ENCODE results near the gene OSBPL7.

The OSBPL7 gene

DNA sequence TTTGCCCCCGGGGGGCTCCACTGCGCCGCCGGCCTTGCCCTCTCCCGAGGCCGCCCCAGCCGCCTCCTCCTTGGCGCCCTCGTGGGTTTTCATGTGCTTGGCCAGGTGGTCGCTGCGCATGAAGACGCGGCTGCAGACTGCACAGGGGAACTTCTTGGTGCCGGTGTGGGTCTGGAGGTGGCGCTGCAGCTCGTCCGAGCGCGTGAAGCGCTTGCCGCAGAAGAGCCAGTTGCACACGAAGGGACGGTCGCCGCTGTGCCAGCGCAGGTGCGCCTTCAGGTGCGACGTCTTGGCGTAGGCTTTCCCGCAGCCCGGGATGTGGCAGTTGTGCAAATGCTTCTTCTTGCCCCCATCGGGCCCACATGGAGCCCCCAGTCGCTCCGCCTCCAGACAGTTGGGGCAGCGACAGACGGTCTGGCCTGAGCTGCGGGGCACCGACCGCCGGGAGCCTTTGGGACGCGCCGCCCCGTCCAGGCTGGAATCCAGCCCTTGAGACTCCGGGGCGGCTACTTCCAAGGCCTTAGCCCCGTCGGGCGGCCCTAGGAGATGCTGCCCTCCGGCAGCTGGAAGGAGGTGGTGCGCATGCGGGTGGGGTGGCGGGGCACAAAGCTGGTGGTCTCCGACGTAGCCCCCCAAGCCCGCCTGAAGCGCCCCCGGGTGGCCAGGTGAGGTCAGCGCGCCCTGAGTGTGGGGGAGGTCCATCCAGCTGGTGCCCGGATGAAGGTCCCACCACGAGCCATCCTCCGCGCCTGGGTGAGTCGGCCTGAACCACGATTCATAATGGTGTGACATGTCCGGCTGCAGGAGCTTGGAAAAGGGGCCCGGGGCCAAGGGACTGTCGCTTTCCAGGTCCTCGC is 26.0 kb upstream of the OSBPL7 start:
- DNase-seq (ENCODE audit: low read depth in 1 of 2, low spot score in 1 of 2): no peak

GRCh38 chr17:47846716-47847340 is 25.2 kb upstream of the OSBPL7 start:
- DNase-seq (ENCODE audit: low read depth in 1 of 2, low spot score in 1 of 2): no peak

GRCh38 chr17:47845716-47846075 is 24.1 kb upstream of the OSBPL7 start:
- no peak for DNase-seq (ENCODE audit: low read depth in 1 of 2, low spot score in 1 of 2)

DNA sequence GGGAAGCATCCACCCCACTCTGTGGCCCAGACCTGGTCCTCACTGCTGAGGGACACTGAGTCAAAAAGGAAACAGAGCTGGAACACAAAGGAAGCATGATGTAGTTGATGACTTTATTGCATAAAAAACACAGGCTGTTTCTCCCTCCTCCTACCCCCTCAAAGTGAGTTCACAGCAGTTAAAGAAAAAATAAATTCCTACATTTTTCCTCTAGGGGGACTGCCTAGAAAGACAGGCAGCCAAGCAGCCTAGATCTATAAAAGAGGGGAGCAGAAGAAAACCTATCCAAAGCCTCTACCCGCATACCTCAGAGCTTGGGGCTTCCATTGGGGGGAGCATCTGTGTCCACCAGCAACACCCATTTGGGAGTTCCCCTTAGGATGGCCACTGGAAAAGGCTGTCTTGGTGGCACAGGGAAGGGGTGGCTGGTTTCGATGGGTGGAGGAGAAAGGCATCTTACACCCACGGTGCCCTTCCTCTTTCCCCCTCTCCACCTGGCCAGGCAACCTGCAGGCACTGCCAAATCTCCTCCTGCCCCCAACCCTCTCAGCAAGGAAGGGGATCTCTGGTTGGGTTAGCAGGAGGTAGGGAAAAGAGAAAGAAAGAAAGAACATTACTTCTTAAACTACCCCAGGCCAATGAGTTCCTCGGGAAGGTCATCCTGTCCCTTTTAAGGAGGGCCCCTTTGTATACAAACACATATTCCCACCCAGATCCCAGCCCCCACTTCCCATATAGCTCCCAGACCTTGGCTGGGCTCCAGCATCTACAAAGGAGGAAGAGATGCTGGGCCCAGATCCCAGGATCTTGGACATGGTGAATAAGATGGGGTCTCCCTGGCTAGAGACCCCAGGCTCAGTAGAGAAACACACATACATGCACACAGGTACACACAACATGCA is 23.5 kb upstream of the OSBPL7 start:
- DNase-seq (ENCODE audit: low read depth in 1 of 2, low spot score in 1 of 2): no peak

- no peak for DNase-seq (ENCODE audit: low read depth in 1 of 2, low spot score in 1 of 2)
Measured at GRCh38 chr17:47844227-47844626, 22.6 kb upstream of the OSBPL7 start.

- DNase-seq (ENCODE audit: low read depth in 1 of 2, low spot score in 1 of 2): no peak
Measured at GRCh38 chr17:47843391-47843730, 21.8 kb upstream of the OSBPL7 start.

- DNase-seq (ENCODE audit: low read depth in 1 of 2, low spot score in 1 of 2): no peak
Measured at GRCh38 chr17:47841488-47842291, 20.1 kb upstream of the OSBPL7 start.

DNA sequence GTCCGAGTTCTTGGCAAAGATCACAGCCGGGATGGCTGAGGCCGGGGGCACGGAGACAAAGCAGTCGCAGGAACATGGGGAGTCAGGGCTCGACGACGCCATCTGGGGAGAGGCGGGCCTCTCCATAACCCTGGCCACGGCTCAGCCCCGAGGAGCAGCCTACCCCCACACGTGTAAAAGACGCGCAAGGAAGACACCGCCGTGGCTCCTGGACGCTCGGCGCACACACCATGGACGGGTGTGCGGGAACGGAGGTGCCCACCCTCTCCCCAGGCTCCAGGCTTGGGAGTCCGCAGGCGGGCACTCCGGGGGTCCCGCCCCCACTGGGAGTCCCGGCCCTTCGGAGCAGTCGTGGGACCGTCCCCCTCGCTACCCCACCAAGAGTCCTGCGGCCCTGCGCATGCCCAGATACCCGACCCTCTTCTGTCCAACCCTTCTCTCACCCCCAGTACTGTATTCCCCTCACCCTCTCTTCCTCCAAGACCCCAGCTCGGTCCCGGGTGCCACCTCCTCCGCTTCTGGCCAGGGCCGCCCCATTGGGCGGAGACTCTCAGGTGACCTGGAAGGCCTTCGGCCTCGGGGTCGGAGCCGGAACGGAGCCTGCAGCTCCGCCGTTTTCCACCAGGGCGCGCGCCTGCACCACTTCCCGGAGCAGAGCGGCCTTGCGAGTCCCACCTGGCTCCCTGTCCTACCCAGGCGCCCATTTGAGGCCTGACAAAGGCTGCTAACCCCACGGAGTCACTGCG is 19.3 kb upstream of the OSBPL7 start, which contains the start of gene SCRN2:
SCRN2 (minus strand) TSS at position 532 of the 746 bp plus-strand sequence; CDS start at position 102, 430 bp downstream.
- DNase-seq (ENCODE audit: low read depth in 1 of 2, low spot score in 1 of 2): peak; percentile 80

DNA sequence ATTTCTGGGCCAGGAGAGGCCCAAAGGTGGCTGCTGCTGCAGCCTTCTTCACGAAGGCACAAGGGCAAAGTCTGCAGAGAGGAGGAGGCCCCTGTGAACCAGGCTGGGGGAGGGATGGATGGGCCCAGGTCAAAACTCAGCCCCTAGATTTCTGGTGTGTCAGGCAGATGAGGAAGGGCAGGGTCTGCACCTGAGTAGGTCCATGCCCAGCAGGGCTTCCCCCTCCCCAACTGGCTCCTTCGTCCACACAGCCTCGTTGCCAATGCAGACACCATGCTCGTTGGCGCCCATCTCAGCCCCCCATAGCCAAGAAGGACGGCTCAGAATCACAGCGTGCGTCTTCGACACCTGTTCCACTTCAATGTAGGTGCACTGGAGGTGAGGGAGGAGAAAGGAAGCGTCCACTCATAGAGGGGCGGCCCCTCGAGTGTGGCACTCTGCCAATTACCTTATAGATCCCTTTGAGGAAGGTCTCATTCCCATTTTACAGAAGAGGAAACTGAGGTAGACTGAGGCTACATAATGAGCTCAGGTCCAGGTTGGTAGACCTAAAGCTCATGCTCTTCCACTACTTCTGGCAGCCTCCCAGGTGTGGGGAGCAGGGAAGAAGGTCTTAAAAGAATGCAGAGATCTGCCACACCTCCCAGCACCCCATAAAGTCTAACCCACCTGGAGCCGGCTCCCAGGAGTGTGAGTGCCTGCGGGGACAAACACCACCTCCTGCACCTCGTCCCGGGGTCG is 18.6 kb upstream of the OSBPL7 start:
- DNase-seq (ENCODE audit: low read depth in 1 of 2, low spot score in 1 of 2): no peak

DNA sequence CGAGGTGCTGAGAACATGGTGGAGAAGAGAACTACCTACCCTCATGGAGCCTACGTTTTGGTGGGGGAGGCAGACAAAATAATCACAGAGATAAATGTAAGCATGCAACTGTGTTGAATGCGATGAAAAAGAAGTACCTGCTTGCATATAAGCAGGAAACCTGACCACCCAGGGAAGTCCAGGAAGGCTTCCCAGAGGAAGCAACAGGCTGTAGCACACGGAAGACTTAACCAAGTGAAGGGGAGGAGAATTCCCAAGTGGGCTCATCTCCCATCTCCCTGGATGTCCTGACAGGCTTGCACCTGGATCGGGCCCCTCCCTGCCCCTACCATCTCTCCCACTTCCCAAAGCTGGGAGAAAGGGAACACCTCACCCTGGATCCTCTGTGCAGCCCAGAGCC is 17.5 kb upstream of the OSBPL7 start:
- DNase-seq (ENCODE audit: low read depth in 1 of 2, low spot score in 1 of 2): no peak

- DNase-seq (ENCODE audit: low read depth in 1 of 2, low spot score in 1 of 2): no peak
Measured at GRCh38 chr17:47838636-47839035, 17.0 kb upstream of the OSBPL7 start.

GRCh38 chr17:47837401-47838039 is 15.9 kb upstream of the OSBPL7 start:
- DNase-seq (ENCODE audit: low read depth in 1 of 2, low spot score in 1 of 2): no peak

- no peak for DNase-seq (ENCODE audit: low read depth in 1 of 2, low spot score in 1 of 2)
Measured at GRCh38 chr17:47836601-47837000, 15.0 kb upstream of the OSBPL7 start.

DNA sequence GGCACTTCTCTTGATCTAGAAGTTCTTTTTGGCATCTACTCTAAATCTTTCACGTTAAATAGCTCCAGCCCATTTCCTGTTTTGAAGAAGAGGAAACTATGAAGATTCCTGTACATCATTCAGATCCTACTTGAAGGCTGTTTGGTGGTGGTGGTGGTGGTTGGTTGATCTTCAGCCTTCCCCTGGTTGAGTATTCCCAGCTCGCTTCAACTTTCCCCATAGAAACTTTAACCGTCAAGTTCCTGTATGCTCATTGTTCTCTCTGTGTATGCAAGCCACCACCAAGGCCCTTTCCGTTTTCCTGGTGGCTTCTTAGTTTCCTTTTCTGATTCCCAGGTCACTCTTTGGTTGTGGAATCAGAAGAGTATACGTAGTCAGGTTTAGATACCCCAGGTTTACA is 13.2 kb upstream of the OSBPL7 start:
- no peak for DNase-seq (ENCODE audit: low read depth in 1 of 2, low spot score in 1 of 2)

- no peak for DNase-seq (ENCODE audit: low read depth in 1 of 2, low spot score in 1 of 2)
Measured at GRCh38 chr17:47831934-47832327, 10.3 kb upstream of the OSBPL7 start.

DNA sequence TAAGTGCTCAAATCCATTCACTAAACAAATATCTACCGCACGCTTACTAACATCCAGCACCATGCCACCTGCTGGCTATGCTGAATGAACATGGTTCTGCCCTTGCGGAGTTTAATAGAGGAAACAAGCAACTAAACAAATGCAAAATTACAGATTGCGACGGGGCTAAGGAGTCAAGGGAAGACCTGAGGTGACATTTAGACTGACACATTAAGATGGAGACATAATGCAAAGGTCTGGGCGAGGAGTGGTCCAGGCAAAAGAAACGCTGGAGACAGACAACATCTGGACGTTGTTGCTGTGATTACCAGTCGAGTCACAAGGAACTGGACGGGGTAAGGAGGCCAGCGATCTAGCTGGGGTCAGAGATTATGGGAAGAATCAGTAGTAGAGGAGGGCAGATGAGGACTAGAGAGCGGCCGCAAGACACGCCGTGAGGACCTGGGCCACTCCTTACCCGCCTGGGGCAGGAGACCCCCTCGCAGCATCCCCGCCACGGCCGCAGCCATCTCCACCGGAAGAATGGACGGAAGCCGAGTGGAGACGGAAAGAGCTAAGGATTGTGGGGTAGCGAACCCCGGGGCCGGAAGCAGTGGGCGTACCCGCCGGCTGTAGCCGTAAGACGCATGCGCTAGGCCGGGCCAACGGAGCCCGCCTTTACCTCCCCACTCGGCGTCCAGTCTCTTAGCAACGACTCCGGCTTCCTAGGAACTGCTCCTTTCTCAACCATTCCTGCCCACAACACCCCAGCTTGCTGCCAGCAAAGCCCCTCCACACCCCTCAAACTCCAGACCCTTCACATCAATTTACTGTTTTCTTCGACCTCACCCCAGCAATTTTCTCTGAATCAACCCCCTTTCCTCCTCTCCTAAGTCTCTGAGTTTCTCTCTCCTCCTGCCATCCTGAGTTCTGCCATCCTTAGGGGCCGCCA is 9.7 kb upstream of the OSBPL7 start, which contains the start of the genes LRRC46 and MRPL10:
LRRC46 (plus strand) TSS at position 668 of the 931 bp plus-strand sequence. CDS start 320 bp downstream, outside the sequence.
MRPL10 (minus strand) TSS at position 539 of the 931 bp plus-strand sequence; CDS start at position 509, 30 bp downstream.
- DNase-seq (ENCODE audit: low read depth in 1 of 2, low spot score in 1 of 2): peak; percentile 89 to 90

- no peak for DNase-seq (ENCODE audit: low read depth in 1 of 2, low spot score in 1 of 2)
Measured at GRCh38 chr17:47830396-47831002, 8.9 kb upstream of the OSBPL7 start.
